Measurements from ENCODE around the gene KCNT2.

GRCh38 chr1:196277860-196278259 lies 330.4 kb downstream of the KCNT2 start:
- TF ChIP-seq EP300 (IDR thresholded peaks at IDR 0.05; ENCODE audit: borderline replicate concordance in 1 of 2, low read depth in 2 of 2, low read length in 2 of 2) = no peak
- no peak for TF ChIP-seq CTCF (IDR thresholded peaks at IDR 0.05; ENCODE audit: control extremely low read depth in 1 of 3, insufficient read depth in 1 of 3, low read depth in 1 of 3, low read length in 3 of 3)

All from H1 (cell line).